Stomach (tissue), 4 donors: ENCODE results near the gene GP2.

ENCODE experiments used
- POLR2AphosphoS5 ChIP-seq, 3 donors: sonication (generic); formaldehyde crosslinking; IDR thresholded peaks; one replicate each; pipeline ENCODE4 v1.6.1; 2016; ENCODE audit warnings: antibody characterized with exemption in 3 of 3
- TF ChIP-seq, protein P1 (sequence below), 7 experiments: fragments of 450-650 bp in 4 of 7; fragments of 200-600 bp in 3 of 7; sonication (generic) in 3 of 7; IDR thresholded peaks; one replicate each; pipeline ENCODE4 v1.5.1; 2016 to 2019; ENCODE audit warnings: antibody characterized with exemption in 7 of 7, control low read depth in 2 of 7, mild to moderate bottlenecking in 1 of 7

- TF ChIP-seq POLR2AphosphoS5 (IDR thresholded peaks at IDR 0.05): peak in 2 of 3 donors; percentile 7 to 14
- TF ChIP-seq, protein P1, sequence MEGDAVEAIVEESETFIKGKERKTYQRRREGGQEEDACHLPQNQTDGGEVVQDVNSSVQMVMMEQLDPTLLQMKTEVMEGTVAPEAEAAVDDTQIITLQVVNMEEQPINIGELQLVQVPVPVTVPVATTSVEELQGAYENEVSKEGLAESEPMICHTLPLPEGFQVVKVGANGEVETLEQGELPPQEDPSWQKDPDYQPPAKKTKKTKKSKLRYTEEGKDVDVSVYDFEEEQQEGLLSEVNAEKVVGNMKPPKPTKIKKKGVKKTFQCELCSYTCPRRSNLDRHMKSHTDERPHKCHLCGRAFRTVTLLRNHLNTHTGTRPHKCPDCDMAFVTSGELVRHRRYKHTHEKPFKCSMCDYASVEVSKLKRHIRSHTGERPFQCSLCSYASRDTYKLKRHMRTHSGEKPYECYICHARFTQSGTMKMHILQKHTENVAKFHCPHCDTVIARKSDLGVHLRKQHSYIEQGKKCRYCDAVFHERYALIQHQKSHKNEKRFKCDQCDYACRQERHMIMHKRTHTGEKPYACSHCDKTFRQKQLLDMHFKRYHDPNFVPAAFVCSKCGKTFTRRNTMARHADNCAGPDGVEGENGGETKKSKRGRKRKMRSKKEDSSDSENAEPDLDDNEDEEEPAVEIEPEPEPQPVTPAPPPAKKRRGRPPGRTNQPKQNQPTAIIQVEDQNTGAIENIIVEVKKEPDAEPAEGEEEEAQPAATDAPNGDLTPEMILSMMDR (IDR thresholded peaks at IDR 0.05): no peak
These were observed at the start of gene GP2 for GRCh38 chr16:20327444-20328041.
